GM18909 (cell line): ENCODE data around the gene AMPH.
"Not testable (repeated sequence)": the region's sequence is repeated elsewhere in the genome, so short reads cannot be mapped to it uniquely, and the experiment has no call there.

ENCODE experiments used
- ATAC-seq: cut with Tn5 transposase; IDR thresholded peaks from one replicate; pipeline ENCODE4 v1.9.1; 2021; ENCODE audit warnings: mild to moderate bottlenecking; ENCODE audit not compliant: unreplicated experiment, poor library complexity

AMPH gene

DNA sequence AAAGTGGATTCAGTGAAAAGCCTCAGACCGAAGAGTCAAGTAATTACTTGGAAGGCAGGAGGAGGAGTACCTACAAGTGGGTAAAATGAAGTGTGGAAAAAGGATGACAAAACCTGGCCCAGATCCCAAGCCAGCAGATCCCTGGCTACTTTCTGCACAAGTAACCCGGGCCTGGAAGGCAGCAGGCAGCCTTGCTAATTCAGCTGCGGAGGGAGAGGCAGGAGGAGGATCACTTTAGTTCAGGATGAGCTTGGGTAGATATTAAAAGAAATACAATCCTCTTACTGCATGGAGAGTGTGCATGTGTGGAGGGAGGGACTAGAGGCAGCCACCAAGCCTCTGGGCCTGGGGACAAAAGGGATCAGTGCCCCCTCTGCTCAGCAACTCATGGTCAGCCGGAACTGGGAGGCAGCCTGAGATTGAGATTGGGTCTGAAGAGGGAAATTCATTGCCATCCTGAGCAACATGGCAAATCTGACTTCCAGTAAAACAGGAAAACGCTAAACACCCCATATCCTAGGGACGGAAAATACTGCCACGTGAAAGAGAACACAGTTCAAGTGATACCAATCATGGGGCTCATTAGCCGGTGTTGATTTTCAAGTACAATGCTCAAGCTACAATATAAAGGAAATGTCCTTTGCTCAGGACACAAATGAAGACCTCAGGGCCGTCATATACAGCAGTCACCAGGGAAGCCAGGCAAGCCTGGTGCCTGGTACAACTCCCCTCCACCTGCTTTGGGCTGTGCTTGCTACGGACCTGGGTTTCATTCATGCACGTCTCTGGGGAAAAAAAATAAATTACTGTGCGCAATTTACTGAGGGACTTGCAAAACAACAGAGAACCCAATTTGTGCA lies 1.3 kb downstream of the AMPH start:
- no peak for ATAC-seq

DNA sequence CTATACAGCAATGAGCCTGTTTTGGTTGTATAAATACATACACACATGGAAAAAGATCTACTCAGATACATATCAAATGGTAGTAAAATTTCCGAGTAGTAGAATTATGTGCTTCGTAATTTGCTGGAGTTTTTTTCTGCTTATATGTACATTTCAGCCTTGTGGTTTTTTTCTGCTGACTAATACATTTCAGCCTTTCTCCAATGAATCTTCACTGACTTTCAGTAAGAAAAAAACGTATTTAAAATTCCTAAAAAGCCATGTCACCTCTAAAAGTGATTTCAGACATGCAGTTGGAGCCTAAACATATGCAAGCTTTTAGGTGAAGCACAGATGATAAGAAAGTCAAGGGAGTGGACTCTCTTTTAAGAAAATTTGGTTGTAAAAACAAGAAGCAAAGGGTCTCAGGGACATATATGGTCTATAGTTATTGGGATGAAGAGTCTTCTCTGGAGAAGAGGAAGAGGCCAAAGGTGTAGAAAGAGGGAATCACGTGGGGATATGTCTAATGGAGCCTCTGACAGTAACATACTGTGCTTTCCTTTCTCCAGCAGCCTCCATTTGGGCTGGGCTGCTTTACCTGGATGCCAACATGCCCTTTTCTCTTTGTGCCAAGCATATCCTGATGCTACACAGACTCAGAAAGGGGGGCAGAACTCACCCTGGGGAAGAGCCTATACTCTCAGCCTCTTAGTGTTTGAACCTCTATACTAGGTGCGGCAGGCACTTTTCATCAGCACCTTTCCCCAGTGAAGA lies 2.4 kb downstream of the AMPH start:
- ATAC-seq = no peak

DNA sequence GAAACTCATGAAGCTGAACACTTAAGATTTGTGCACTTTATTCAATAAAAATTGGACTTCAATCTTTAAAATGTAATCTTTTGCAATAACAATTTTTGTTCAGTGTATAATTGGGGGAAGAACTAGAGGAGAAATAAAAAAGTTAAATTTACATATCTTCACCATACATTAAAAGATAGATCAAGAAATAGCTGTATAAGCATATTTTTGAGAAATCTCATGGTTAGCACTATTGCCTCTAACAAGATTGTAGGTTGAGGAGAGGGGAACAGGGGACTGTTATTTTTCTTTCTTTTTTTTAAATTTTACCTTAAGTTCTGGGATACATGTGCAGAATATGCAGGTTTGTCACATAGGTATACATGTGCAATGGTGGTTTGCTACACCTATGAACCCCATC lies 5.3 kb downstream of the AMPH start:
- ATAC-seq = no peak

DNA sequence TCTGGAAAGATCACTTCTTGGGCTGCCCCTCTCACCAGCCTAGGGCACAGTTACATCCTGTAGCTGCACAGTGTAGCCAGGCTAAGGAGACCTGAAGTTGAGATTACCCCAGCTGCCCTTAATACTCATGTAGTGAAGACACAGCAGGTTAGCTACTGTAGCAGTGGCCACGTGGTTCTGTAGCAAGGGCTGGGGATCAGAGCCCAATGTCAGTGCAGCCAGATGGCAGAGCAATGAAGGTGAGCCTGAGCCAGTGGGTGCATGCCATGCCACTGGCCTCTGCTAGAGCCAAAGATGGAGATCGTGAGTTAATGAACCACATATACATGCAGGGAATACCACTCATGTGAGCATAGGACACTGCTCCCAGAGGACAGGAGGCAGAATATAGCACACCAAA lies 15.5 kb downstream of the AMPH start:
- ATAC-seq = no peak

DNA sequence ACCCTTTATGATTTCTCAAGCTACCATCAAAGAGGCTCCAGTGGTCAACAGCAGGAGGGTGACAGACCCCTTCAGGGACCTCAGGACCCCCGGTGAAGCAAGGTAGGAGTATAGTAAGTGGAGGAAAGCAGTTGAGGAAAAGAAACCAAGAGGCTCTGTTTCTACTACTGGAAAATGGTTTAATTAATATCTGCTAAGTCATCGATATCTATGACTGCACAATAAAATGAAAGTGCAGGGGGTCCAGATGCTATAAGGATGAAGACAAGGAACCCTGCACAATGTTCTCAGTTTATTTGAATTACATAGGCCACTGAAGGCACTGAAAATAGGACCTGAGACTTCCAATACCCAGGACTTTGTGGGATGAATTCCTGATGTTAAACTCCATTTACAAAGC lies 23.7 kb downstream of the AMPH start:
- no peak for ATAC-seq

DNA sequence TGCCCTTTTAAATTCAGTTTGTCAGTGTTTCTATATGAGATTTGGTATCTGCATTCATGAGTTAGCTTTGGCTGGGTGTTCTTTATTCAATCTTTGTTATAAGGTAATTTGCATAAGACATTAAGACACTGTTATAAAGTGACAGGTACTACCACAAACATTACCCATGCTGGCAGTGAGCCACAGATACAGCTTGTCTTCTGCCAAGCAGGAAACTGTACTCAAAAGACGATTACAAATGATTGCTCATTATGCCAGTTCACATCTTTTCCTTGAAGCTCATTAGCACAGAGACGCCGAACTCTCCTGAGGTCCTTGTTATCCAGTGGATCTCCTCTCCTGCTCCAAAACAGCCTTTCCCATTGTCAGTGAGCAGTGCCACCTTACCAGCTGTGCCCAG lies 30.4 kb downstream of the AMPH start:
- ATAC-seq = no peak

DNA sequence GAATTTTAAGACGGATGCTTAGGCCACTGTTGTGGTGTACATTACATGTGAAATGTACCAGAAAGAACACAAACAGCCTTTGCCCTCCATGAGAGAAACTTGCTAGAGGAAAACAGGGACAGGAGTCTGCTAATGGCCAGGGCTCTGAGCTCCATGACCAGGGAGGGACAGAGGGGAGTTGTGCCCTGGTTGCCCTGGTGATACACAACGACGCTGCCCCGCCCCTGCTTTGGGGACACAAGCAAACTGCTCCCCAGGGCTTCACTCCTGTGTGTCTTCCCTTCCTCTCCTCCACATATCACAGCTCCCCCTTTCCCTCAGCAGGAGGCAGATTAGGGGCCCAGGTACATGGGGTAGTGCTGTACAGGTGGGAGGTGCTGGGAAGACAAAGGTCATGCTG lies 36.2 kb downstream of the AMPH start:
- ATAC-seq = no peak

DNA sequence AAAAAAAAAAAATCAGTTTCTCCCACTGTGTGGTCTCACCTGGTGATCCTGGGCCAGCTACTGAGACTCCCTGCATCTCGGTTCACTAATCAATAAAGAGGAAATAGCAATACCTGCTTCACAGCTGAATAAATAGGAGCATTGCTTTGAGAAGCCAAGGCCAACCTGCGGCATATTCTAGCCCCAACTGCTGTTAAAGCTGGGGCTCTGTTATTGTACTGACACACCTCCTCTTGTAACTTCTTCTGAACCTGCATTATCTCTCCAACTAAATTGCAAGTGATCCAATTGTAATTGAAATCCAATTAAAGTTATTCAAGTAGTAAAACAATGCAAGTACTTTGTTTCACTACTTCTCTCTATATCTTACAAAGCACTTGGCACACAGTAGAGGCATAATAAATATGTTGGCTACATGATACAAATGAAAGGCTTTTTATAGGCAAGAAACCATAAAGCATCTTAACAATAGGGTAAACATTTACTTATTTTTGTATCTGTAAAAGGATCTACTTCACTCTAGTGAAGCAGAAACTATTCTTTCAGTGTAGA lies 38.4 kb downstream of the AMPH start:
- ATAC-seq = no peak

DNA sequence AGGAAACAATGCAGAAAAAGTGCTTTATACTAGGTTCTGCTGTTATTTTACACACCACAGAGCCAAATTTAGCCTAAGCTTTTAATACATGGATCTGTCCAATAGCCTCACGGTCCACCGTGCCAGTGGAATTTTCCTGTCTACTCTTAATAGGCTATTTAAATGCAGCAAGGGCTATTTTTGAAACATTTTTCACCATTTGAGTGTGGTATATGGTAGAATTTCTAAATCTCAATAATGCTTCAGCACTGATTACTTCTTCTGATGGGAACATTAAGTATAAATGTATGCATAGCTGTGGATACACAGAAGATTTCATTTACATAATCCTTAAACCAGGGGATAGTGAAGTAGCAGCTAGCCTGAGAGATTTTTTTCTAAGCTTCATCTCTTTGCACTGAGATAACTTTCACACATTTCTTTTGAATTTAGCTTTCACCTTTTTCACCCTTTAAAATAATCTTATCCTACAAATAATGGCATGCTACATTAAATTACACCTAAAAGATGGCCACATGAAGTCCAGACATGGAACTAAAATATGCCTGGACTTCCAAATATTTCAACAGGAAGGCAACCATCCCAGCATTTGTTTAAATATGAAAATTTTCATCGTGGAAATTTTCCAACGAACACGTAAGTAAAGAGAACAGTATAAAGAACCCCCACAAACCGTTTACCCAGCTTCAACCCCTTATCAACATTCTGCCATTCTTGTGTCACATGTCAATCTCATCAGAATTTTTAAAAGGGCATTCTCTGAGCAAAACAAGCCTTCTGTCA lies 45.4 kb downstream of the AMPH start:
- no peak for ATAC-seq

DNA sequence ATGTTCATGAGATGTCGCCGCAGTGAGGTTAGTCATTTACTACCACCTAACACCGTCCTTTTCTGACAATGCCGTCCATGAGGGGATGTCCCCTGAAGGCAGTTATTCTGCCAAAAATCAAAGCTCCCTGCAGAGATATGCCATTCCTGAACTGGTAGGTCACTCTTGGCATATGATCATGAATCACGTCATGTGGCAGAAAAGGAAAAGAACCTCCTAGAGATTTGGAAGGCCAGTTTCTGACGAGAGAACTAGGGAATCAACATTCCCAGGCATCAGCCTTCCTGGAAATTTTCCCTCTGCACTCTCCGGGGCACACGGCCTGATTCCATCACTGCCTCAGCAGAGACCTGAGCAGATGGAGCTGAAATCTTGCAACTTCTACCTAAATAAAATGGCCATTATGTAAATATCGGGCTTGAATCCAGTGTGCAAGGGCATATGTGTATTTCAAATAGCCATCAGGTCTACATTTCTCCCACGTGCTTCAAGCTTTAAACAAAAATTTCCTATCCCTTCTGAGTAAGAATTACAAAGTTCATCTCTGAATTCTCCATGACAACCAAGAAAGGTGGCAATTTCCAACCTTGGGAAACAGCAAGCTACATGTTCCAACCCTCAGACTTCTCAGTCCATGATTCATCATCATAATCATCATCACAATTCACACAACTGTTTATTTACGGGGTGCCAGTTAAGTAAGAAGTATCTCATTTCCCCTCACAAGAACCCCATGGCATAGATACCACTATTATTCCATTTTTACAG lies 46.5 kb downstream of the AMPH start:
- no peak for ATAC-seq

DNA sequence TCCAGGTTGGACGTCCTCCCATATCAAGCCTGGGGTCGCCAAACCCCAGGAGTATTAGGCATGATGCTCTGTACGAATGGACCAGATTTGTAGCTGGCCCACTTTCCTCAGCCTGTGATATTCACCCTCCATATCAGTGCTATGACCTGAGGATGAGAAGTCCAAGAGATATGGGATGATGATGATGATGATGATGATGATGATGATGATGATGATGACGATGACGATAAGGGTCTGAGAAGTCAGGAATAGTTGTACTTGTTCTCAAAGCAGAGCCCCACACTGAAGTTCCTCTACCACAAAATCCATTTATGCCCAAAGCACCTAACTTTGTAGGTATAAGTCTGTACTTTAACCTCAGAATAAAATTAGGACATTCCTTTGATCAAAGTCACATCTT lies 50.7 kb downstream of the AMPH start:
- ATAC-seq = no peak

DNA sequence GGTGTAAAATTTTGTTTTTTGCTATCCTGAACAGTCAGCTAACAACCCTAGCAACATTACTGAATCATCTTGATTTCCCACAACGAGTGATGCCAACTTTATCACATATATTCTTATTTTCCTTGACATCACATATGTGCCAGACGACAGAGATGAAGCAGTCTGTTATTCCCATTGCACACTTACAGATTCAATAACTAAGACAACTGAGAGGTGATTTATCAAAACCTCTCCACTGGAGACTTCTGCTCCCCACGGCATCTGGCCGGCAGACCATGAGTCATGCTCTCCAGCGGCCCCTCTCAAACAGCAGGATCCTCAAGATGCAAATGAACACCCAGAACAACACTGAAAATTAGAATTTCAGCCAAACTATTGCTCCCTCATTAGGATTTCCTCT lies 57.1 kb downstream of the AMPH start:
- ATAC-seq = no peak

DNA sequence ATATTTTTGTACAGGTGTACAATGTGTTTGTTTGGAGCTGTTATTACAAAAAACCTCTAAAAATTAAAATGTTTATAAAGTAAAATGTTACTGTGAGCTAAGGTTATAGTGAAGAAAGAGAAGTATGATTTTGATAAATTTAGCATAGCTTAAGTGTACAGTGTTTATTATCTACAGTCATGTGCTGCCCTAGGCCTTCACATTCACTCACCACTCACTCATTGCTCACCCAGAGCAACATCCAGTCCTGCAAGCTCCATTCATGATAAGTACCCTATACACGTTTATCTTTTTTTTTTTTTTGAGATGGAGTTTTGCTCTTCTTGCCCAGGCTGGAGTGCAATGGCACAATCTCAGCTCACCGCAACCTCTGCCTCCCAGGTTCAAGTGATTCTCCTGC lies 59.6 kb downstream of the AMPH start:
- not testable (repeated sequence) for ATAC-seq

DNA sequence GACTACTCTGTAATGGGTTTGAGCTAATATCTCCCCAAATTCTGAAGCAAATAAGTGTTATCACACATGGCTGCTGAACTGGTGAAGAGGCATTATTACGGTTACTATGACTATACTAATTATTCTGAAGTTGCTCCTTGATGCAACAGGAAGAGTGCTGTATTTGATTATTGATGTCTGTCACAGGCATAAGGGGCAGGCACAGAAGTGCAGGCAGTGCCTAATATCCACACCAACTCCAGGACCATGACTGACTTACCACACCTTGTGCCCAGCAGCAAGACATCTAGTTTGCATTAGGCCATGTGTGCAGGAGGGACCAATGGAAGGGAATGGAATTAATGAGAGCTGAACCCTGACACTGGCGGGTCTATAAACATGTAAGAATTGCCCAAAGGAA lies 62.7 kb downstream of the AMPH start:
- no peak for ATAC-seq

DNA sequence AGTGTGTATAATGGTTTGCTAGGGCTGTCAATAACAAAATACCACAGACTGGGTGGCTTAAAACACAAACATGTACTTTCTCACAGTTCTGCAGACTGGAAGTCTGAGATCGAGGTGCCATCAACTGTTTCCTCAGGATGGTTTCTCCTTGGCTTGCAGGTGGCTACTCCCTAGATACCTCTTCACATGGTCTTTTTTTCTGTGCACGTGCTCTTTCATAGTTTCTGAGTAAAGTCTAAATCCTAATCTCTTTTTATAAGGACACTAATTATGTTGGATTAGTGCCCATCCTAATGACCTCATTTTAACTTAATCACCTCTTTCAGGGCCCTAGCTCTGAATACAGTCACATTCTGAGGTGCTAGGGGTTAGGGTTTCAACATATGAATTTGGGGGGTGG lies 65.9 kb downstream of the AMPH start:
- ATAC-seq = no peak

DNA sequence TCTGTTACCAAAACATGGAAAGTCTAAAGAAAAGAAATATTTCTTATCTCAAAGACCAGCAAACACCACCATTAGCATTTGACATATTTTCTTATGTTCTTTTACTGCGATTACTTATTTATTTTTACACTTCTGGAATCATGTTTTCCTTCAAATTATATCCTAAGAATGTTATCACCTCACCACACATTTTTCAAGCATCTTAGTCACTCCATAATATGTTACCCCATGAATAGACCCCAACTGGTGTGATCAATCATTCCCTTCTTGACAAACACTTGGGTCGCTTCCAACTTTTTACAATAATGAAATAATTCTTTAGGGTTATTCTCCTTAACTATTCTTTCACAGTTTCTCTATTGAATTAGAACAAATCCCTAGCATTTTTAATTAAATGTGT lies 67.4 kb downstream of the AMPH start:
- ATAC-seq = no peak

DNA sequence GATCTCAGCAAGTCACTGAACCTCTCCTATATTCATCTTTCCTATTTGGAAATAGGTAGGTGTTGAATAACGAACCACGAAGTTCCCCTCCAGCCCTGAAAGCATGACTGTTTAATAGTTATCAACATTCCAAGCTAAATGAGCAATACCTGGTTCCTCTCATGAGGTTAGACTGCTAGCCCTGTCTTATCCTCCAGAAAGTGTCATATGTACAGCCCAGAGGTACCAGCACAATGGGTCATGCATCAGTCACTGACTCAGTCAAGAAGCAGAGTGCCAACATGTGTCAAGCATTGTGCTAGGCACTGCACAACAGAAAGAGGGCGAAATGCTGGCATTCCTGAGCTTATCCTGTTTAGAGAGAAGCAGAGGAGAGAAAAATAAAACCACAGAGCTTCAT lies 70.0 kb downstream of the AMPH start:
- no peak for ATAC-seq

DNA sequence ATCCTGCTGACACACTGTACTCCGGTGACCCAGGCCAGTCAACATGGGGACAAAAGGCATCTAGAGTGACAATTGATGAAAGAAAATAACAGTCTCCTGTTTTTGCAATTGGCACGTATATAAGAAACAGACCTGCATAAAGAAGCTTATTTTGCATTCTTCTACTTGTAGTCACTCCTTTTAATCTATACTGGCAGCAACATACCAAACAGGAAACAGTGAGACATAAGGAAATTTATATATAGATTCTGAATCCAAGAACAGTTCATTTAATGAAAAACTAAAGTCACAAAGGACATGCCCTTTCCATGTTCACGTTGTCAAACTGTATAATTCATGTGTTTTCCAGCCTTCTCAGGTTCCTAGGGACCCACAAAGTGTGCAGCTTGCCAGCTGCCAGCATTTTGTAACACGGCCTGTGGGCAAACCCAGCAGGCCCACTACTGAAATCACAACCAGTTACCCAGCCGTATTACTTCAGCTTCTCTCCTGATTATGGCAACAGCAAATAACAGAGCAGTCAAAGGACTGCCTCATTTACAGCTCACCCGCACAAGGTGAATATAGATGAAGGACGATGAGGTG lies 72.3 kb downstream of the AMPH start:
- ATAC-seq = no peak

DNA sequence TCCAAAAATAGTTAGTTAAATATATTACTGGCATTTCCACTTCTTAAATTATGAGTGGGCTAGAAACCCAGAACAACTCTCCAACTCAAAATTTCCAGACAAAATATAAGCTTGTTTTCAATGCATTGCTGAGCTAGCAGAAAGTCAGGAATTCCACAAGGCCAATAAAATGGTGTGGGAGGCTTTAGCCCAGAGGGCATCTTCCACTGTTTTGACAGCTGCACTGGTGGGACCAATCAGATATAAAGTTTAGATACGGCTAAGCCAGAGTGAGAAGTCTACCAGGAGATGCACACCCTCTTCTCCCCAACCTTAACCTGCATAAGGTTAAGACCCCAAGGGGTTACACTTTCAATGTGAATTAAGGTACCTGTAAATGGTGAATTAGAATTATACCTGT lies 76.6 kb downstream of the AMPH start:
- no peak for ATAC-seq

DNA sequence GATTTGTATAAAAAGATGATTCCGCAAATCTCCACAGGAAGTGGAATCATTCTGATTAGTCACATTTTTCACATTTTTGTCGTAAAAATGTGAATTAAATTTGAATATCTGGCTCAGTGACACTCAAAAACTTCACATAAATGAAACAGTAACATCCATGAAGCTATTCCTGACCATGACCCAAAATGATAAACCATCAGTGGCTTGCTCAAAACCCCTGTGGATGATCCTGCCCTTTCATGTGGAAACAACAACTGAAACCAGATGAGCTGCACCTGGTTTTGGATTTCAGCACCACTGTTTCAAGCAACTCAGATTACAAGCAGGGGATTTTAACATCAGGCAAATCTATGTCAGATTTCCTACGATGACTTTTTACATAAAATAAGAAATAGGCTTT lies 80.3 kb downstream of the AMPH start:
- no peak for ATAC-seq
